Loucy (cell line): Measurements from ENCODE around the gene FLT3.

Experiments
- CTCF ChIP-seq: fragments of 200-600 bp; sonication (generic); conservative IDR thresholded peaks from 2 replicates; pipeline ENCODE4 v1.5.1; 2014; ENCODE audit warnings: mild to moderate bottlenecking, antibody characterized with exemption, low read length
- EZH2phosphoT487 ChIP-seq: fragments of 200-600 bp; IDR thresholded peaks from 2 replicates; pipeline ENCODE4 v1.6.1; 2018; ENCODE audit warnings: antibody characterized with exemption, mild to moderate bottlenecking, moderate library complexity, borderline replicate concordance

DNA sequence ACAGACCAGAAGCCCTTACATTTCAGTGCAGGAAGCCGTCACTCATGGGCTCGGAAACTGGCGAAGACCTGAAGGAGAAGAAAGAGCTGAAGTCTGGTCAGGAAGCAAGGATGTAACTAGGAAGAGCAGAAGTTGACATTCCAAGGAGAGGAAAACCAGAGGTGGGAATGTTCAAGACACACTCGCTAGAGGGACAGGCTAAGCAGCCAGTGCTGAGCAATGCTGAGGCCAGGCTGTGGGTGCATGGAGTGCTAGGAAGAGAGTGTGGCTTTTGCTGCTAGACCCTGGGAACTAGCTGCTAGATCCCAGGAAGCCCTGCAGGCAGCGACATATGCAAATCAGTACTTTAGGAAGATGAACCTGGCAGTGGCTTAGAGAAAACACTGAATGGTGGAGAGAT, 99.8 kb downstream of the FLT3 start:
- TF ChIP-seq CTCF, result no peak
- TF ChIP-seq EZH2phosphoT487, result no peak
